ENCODE results near the gene C14orf119. TPM values are rescaled to one million over a fixed set of nuclear protein-coding genes. Genes with fewer than 3 reads are reported as not detected.
"Not testable (repeated sequence)": the region's sequence is repeated elsewhere in the genome, so short reads cannot be mapped to it uniquely, and the experiment has no call there.

Gene C14orf119
- polyA plus RNA-seq, 3 donors from 2014 or later, result 85.2 to 184 (median 135) TPM

DNA sequence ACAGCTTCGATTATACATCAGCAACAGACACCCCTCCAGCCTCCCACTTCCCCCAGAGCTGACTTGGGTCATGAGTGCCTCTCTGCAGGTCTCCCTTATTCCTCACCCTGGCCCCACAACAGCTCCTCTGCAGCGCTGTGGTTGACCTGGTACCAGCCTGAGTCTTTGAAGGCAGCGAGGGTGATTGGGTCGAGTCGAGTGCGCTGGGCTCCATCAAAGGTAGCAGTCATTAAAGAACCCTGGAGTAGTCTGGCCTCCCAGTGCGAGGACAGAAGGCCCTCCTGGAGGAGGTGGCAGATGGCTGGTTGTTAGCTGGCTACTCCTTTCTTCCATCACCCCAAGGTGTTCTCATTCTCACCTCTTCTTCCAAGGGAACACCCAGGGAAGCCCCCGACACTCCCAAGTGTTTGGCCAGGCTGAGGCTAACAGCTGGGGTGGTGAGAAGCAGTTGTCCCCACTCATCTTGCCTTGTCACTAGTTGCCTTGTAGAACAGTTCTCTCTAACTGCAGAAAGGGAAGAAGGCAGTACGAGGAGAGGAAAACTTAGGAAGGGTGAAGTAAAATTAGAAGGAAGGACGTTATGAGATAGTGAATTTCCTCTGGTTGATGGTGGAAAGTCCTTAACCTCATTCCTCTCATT, 6.8 kb downstream of the C14orf119 start:
- DNase-seq, result no peak
- Mint-ChIP-seq H3K9me3 (no peaks in the 10 kb centered on the region), H3K27me3 (ENCODE audit: low read depth in 3 of 3) (peaks cover 0 to 3% (median 3%) of the 10 kb centered on the region in 3 donors), H3K36me3 (peaks cover 0 to 13% (median 8%) of the 10 kb centered on the region in 3 donors), H3K27ac (no peak overlapping the region), H3K4me3 (no peak overlapping the region), H3K4me1 (peaks cover 2 to 7% of the 10 kb centered on the region in 2 donors)

DNA sequence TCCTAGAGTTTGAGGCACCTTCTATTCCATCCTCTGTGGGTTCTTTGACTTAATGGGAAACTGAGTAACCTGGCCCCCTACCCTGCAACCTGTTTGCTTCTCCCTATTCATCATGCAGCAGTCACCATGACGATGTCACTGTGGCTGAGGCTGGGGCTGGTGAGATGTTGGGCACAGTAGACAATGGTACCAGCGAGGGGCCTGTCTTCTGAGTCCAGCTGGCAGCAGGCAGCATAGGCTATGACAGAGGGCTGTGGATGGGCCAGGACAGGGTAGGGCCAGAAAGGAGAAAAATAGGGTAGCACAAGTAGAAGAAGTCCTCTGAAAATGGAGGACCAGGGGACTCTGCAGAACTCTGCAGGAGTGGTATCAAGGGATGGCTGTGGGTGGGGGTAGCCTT, 7.5 kb downstream of the C14orf119 start:
- H3K9me3 Mint-ChIP-seq, result no peaks in the 10 kb centered on the region

DNA sequence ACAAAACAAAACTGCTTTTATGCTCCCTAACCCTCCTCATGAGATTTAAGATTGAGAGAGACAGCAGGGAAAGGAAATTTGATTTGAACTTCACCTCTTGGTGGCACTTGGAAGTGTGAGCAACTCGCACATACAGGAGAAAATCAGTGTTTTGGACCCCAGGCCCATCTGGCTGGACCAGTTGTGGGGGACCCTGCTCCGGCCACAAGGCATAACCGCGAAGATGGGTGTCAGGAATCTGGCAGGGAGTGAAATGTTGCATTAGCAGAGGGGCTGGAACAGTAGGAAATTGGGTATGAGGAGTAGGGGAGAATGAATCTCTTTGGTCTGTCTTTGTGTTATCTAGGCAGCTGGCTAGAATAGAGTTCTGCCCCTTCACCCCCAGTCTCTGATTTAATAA, 8.3 kb downstream of the C14orf119 start:
- Mint-ChIP-seq H3K4me3 (no peak overlapping the region), H3K27me3 (ENCODE audit: low read depth in 3 of 3) (peaks cover 0 to 3% (median 3%) of the 10 kb centered on the region in 3 donors), H3K36me3 (peaks cover 0 to 6% (median 6%) of the 10 kb centered on the region in 3 donors), H3K9me3 (no peaks in the 10 kb centered on the region), H3K4me1 (peaks cover 2 to 7% of the 10 kb centered on the region in 2 donors), H3K27ac (no peak overlapping the region)
- no peak for DNase-seq

More for the DNA sequence above, 7.5 kb downstream of the C14orf119 start:
- Mint-ChIP-seq H3K27ac (no peak overlapping the region), H3K4me3 (no peak overlapping the region), H3K4me1 (peaks cover 2 to 7% of the 10 kb centered on the region in 2 donors), H3K36me3 (peaks cover 0 to 6% (median 6%) of the 10 kb centered on the region in 3 donors), H3K27me3 (ENCODE audit: low read depth in 3 of 3) (peaks cover 0 to 3% (median 3%) of the 10 kb centered on the region in 3 donors)
- DNase-seq, result no peak

DNA sequence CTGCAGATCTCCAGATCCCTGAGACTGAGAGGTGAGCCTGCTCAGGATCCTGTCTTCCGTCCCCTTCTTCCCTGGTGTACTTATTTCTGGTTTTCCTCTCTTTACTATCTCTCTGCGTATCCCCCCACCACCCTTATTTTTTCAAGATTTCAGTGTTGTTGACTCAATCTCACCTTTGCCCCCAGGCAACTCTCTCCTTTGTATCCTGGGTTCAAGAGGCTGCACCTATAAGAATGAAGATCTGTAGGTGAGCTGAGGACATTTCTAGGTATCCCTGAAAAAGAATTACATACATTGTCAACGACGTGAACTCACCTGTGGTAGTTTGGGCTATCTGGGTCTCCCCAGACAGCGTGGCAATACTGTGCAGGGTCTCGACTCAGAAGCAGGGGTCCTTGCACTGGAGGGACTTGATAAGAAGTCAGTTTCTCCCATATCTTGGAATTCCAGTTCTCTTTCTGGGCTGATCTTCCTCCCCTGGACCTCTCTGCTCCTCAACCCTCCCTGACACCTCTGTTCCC, 8.8 kb downstream of the C14orf119 start:
- H3K4me3 Mint-ChIP-seq, result no peak overlapping the region
- H3K27me3 Mint-ChIP-seq (ENCODE audit: low read depth in 3 of 3), result peaks cover 0 to 3% (median 3%) of the 10 kb centered on the region in 3 donors
- peaks cover 1 to 3% of the 10 kb centered on the region in 2 donors for H3K4me1 Mint-ChIP-seq
- no peak for DNase-seq
- peak overlapping the region in 1 of 6 donors; percentile 55 for H3K27ac Mint-ChIP-seq
- H3K9me3 Mint-ChIP-seq, result no peaks in the 10 kb centered on the region
- peaks cover 0 to 6% (median 2%) of the 10 kb centered on the region in 3 donors for H3K36me3 Mint-ChIP-seq

DNA sequence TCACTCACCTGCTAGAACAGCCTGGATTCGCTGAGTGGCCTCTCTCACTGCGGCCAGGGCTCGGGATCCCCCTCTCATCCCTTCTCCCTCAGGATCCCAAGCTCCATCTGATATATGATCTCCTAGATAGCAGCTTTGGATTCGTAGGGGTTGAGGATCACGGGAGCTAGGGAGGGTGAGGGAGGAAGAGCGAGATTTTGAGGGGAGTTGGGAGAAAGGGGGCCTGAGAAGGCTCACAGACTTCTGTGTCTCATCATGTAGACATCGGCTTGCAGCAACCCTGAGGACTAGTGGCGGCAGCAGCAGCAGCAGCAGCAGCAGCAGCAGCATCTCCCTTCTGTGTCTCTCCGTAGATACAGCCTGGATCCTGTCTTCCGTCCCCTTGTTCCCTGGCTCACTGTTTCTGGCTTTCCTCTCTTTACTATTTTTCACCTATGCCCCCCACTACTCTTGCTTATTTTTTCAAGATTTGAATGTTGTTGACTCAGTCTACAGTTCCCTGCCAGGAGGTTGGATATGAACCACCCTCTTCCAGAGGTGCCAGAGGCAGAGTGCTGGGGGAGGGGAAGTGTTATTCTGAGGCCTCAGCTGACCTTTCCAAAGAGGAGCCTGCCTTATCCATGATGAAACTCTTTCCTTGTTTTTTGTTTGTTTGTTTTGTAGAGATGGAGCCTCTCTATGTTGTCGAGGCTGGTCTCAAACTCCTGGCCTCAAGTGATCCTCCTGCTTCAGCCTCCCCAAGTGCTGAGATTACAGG, 9.5 kb downstream of the C14orf119 start, which contains the start of gene CIROP:
Gene CIROP (minus strand): TSS at position 399 of the 757 bp plus-strand sequence. CDS start 69 bp downstream, at position 330.
- Mint-ChIP-seq H3K4me1 (no peaks in the 10 kb centered on the region), H3K9me3 (no peaks in the 10 kb centered on the region), H3K27ac (peak within 1 kb of the TSS in 1 of 6 donors; percentile 55), H3K36me3 (peaks cover 0 to 4% (median 0%) of the 10 kb centered on the region in 3 donors), H3K4me3 (no peak within 1 kb of the TSS), H3K27me3 (ENCODE audit: low read depth in 3 of 3) (peaks cover 0 to 3% (median 3%) of the 10 kb centered on the region in 3 donors)
- DNase-seq, result no peak

DNA sequence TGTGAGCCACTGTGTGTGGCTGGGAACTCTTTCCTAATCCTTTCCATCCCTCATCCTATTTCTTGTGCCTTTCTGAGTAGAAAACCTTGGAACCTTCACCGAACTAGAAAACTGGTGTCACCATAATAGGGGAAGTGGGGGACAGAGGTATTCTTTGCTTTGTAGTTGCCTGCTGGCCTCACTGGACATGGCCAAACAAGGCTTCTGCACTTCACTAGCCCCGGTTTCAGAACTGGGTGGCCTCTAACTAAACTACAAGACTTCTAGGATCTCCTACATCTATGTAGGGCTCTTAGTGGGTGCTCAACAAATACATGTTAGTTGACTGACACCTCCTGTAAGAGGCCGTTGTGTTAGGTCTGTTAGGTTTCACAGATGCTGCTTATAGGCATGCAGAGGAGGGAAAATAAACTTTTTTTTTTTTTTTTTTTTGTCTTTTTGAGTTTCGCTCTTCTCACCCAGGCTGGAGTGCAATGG, 10.1 kb downstream of the C14orf119 start:
- Mint-ChIP-seq H3K27me3 (ENCODE audit: low read depth in 3 of 3) (peaks cover 0 to 3% (median 3%) of the 10 kb centered on the region in 3 donors), H3K9me3 (no peaks in the 10 kb centered on the region), H3K27ac (no peak overlapping the region), H3K36me3 (peaks cover 0 to 2% (median 0%) of the 10 kb centered on the region in 3 donors), H3K4me3 (no peak overlapping the region), H3K4me1 (no peaks in the 10 kb centered on the region)
- DNase-seq, result no peak

DNA sequence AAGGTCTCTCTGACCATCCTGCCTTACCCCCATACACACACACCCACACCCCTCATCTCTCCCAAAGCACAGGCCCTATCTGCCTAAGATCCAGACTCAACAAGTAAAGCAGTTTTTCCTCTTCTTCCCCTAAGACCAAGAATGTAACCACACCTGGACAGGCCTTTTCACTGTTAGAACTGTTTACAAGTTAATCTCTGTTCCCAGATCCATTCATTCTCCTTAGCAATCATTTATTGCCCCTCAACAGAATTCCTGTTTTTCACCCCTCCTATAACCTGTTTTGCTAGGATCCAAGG, 11.4 kb downstream of the C14orf119 start:
- no peak overlapping the region for H3K4me3 Mint-ChIP-seq
- no peaks in the 10 kb centered on the region for H3K9me3 Mint-ChIP-seq
- peak overlapping the region in 1 of 6 donors; percentile 1 for H3K27ac Mint-ChIP-seq
- no peaks in the 10 kb centered on the region for H3K4me1 Mint-ChIP-seq
- DNase-seq, result no peak
- no peaks in the 10 kb centered on the region for H3K36me3 Mint-ChIP-seq
- H3K27me3 Mint-ChIP-seq (ENCODE audit: low read depth in 3 of 3), result peaks cover 0 to 3% (median 3%) of the 10 kb centered on the region in 3 donors

DNA sequence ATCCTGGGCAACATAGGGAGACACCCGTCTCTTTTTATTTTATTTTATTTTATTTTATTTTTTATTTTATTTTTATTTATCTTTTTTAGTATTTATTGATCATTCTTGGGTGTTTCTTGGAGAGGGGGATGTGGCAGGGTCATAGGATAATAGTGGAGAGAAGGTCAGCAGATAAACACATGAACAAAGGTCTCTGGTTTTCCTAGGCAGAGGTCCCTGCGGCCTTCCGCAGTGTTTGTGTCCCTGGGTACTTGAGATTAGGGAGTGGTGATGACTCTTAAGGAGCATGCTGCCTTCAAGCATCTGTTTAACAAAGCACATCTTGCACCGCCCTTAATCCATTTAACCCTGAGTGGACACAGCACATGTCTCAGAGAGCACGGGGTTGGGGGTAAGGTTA, 12.3 kb downstream of the C14orf119 start:
- not testable (repeated sequence) for H3K27me3 Mint-ChIP-seq (ENCODE audit: low read depth in 3 of 3); H3K9me3 Mint-ChIP-seq; H3K36me3 Mint-ChIP-seq; H3K4me3 Mint-ChIP-seq; H3K4me1 Mint-ChIP-seq; H3K27ac Mint-ChIP-seq; DNase-seq

DNA sequence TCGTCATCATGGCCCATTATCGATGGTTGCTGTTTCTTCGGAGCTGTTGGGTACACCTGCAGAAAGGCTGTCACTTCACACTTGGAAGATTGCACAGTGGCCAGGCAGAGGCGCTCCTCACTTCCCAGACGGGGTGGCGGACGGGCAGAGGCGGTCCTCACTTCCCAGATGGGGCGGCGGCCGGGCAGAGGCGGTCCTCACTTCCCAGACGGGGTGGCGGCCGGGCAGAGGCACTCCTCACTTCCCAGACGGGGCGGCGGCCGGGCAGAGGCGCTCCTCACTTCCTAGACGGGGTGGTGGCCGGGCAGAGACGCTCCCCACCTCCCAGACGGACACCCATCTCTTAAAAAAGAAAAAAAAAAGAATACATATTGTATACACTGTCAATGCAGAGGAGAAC, 12.9 kb downstream of the C14orf119 start:
- not testable (repeated sequence) for DNase-seq; H3K4me3 Mint-ChIP-seq; H3K36me3 Mint-ChIP-seq; H3K27ac Mint-ChIP-seq; H3K9me3 Mint-ChIP-seq; H3K4me1 Mint-ChIP-seq; H3K27me3 Mint-ChIP-seq (ENCODE audit: low read depth in 3 of 3)

DNA sequence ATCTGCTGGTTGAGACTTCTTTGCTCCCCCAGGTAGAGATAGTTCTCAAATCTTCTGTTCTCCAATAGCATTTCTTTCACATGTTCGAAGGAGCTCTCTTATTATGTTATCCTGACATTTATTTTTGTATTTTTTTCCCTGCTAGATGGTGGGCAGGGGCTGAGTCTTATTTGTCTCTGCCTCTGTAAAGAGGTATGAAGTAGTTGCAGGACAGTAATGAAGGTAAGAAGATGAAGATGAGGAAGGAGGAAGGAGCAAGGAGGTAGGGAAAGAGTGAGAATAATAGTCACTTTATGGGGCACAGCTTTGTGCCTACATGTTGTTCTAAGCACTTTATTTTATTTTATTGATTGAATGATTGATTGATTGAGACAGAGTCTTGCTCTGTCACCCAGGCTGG, 14.5 kb downstream of the C14orf119 start:
- Mint-ChIP-seq H3K36me3 (no peaks in the 10 kb centered on the region), H3K4me1 (no peaks in the 10 kb centered on the region), H3K4me3 (no peak overlapping the region)

DNA sequence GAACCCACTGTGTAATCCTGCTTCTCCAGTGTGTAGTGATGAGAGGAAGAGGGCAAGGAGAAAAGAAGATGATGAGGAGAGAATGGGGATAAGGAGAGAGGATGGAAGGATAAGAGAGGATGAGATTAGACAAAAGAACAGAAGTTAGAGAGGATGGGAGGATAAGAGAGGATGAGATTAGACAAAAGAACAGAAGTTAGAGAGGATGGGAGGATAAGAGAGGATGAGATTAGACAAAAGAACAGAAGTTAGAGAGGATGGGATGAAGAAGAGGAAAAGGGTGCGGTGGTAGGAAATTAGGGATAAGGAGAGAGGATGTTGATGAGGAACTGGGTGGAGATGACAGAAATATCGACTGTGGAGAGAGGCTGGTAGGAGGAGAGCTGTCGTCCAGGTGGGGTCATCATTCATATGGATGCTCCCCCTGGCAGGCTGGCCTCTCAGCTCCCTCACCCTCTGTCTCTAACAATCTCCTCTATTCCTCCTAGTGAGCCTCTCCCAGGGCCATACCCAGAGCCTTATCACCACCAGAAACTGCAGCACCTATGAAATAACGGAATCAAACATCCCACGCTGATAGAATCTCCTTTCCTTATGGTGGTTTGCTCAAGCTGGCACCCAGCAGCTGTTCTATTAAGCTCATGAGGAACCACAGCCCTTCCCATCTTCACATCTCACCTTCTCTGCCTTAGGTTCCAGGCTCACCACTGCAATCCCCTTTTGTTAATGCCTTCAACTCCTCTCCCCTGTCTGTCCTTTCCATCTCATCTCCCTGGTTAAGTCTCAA, 15.5 kb downstream of the C14orf119 start:
- Mint-ChIP-seq H3K27ac (no peak overlapping the region), H3K4me1 (no peaks in the 10 kb centered on the region), H3K36me3 (no peaks in the 10 kb centered on the region), H3K4me3 (no peak overlapping the region), H3K27me3 (ENCODE audit: low read depth in 3 of 3) (peaks cover 2 to 5% (median 3%) of the 10 kb centered on the region in 3 donors), H3K9me3 (no peaks in the 10 kb centered on the region)
- DNase-seq, result no peak

More for the DNA sequence above, 14.5 kb downstream of the C14orf119 start:
- Mint-ChIP-seq H3K9me3 (no peaks in the 10 kb centered on the region), H3K27me3 (ENCODE audit: low read depth in 3 of 3) (peaks cover 2 to 4% (median 3%) of the 10 kb centered on the region in 3 donors), H3K27ac (no peak overlapping the region)
- no peak for DNase-seq

DNA sequence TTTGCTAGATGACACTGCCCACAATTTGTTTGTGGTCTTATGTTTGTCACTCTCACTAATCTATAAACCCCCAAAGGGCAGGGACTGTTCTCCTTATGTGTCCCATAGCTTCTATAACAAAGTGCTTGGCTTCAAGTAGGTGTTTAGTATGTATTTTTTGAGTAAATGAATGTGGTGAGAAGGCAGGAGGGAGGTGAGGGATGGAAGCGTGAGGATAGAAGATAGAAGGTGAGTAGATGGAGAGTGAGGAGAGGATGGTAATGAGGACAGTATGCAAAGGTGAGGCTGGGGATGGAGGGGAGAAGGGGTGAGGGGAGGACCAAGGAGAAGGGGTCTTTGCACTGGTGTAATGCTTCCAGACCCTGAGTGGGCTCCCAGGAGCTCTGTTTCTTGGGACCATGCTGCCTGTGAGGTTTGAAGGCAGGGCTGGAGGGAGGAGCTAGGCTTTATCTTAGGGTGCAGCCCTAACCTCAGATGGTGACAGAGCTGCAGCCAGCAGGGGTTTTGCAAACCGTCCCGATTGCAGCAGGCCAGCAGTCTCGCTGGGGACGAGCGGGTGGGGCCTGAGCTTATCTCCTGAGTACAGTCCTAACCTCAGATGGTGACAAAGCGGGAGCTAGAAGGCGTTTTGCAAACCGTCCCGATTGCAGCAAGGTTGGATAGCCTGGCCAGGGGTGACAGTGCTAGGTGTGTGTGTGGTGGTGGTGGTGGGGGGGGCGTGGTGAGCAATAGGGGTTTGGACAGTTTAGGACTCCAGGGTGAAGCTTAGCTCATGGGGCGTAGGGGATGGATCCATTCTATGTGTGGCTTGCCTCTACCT, 17.3 kb downstream of the C14orf119 start:
- H3K27ac Mint-ChIP-seq, result no peak overlapping the region
- H3K9me3 Mint-ChIP-seq, result no peaks in the 10 kb centered on the region
- H3K4me1 Mint-ChIP-seq, result no peaks in the 10 kb centered on the region
- H3K27me3 Mint-ChIP-seq (ENCODE audit: low read depth in 3 of 3), result peaks cover 0 to 7% (median 2%) of the 10 kb centered on the region in 3 donors
- no peak overlapping the region for H3K4me3 Mint-ChIP-seq
- no peaks in the 10 kb centered on the region for H3K36me3 Mint-ChIP-seq
- DNase-seq, result no peak
